Parathyroid adenoma (tissue), 2 donors: ENCODE measurements around the gene CD300C.
"Not testable (repeated sequence)": the region's sequence is repeated elsewhere in the genome, so short reads cannot be mapped to it uniquely, and the experiment has no call there.

Source experiments
- H2AFZ ChIP-seq: fragments of 300-600 bp; sonication (generic); one replicate; pipeline ENCODE4 v1.7.0; 2017; ENCODE audit warnings: antibody characterized with exemption, mild to moderate bottlenecking
- H3K27ac ChIP-seq: fragments of 300-600 bp; sonication (generic); one replicate; pipeline ENCODE4 v1.7.0; 2017
- H3K27me3 ChIP-seq: fragments of 300-600 bp; sonication (generic); one replicate; pipeline ENCODE4 v1.7.0; 2017; ENCODE audit warnings: low read length; ENCODE audit not compliant: control insufficient read depth, insufficient read depth
- H3K36me3 ChIP-seq: fragments of 300-600 bp; sonication (generic); one replicate; pipeline ENCODE4 v1.7.0; 2017; ENCODE audit warnings: low read length; ENCODE audit not compliant: control insufficient read depth, insufficient read depth
- H3K4me1 ChIP-seq: fragments of 300-600 bp; sonication (generic); one replicate; pipeline ENCODE4 v1.7.0; 2017; ENCODE audit warnings: control low read depth
- H3K4me2 ChIP-seq: fragments of 300-600 bp; sonication (generic); one replicate; pipeline ENCODE4 v1.7.0; 2017; ENCODE audit warnings: low read length
- H3K4me3 ChIP-seq: fragments of 300-600 bp; sonication (generic); one replicate; pipeline ENCODE4 v1.7.0; 2017; ENCODE audit warnings: low read depth, low read length
- H3K79me2 ChIP-seq: fragments of 300-600 bp; sonication (generic); one replicate; pipeline ENCODE4 v1.7.0; 2017; ENCODE audit warnings: control low read depth
- H3K9ac ChIP-seq: fragments of 300-600 bp; sonication (generic); one replicate; pipeline ENCODE4 v1.7.0; 2017; ENCODE audit warnings: mild to moderate bottlenecking
- H3K9me3 ChIP-seq: fragments of 300-600 bp; sonication (generic); one replicate; pipeline ENCODE4 v1.7.0; 2017; ENCODE audit warnings: low read length; ENCODE audit not compliant: control insufficient read depth
- TF ChIP-seq, protein P1 (sequence below): fragments of 300-600 bp; sonication (generic); IDR thresholded peaks from one replicate; pipeline ENCODE4 v1.7.0; 2017; ENCODE audit warnings: antibody characterized with exemption, mild to moderate bottlenecking
- donor health status: primary hyperparathyroidism.

Gene CD300C

DNA sequence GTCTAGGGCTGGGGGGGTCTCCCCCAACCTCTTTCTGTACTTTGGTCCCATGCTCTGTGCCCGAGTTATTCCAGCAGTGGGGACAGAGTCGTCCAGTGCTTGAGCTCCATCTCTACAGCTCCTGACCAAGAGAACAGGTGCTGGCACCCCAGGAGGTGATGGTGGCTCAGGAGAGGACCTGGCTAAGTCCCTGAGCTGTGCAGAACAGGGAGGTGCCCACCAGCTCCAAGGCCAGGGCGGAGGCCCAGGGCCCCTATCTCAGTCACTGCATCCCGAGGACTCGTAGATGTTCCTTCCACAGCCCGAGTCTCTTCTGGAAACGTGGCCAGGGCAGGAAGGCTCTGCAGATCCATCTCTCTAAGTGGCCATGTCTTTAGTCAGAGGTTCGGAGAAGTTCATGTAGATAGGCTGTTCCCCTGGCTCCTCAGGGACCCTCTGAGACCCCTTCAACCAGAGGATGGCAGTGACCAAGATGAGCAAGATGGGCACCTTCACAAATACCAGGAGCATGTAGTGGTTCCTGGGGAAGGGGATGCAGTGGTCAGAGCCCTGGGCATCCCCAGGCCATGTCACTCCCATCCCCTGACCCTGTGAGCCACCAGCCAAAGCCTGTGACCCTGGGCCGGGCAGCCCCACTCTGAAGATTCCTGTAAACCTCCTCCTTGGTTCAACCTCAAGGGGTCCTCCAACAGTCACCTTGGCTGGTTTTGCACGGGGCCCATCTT is 23.4 kb downstream of the CD300C start:
- no peaks in the 10 kb centered on the region for H3K9me3 ChIP-seq
- TF ChIP-seq, protein P1, sequence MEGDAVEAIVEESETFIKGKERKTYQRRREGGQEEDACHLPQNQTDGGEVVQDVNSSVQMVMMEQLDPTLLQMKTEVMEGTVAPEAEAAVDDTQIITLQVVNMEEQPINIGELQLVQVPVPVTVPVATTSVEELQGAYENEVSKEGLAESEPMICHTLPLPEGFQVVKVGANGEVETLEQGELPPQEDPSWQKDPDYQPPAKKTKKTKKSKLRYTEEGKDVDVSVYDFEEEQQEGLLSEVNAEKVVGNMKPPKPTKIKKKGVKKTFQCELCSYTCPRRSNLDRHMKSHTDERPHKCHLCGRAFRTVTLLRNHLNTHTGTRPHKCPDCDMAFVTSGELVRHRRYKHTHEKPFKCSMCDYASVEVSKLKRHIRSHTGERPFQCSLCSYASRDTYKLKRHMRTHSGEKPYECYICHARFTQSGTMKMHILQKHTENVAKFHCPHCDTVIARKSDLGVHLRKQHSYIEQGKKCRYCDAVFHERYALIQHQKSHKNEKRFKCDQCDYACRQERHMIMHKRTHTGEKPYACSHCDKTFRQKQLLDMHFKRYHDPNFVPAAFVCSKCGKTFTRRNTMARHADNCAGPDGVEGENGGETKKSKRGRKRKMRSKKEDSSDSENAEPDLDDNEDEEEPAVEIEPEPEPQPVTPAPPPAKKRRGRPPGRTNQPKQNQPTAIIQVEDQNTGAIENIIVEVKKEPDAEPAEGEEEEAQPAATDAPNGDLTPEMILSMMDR: no peak

DNA sequence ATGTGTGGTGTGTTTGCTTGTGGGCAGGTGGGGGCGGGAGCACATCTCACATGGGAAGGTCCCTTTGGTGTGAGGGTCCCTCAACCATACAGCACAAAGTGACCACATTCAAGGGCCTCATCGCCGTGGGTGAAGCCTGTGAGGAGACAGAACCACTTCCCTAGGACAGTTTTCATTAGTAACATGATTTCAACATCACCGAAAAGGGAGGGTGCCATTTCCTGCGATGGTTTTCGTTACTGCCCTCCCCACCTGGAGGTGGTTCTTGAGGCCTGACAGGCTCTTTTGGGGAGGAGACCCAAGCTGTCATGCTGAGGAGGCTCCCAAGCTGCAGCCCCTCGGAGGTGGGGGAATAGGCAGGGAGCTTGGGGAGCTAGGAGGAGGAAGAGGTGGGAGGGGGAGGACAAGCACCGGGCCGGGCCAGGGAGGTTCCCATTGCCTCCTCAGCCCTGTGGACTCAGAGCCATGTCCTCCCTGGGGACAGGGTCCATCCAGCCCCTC is 24.2 kb downstream of the CD300C start:
- Histone ChIP-seq H3K4me3 (no peak overlapping the region), H3K4me1 (no peaks in the 10 kb centered on the region), H3K27ac (no peak overlapping the region), H3K9ac (no peak overlapping the region), H3K4me2 (no peak overlapping the region), H3K27me3 (no peaks in the 10 kb centered on the region), H2AFZ (no peak overlapping the region), H3K79me2 (no peaks in the 10 kb centered on the region), H3K36me3 (no peaks in the 10 kb centered on the region), H3K9me3 (no peaks in the 10 kb centered on the region)
- TF ChIP-seq, protein P1: no peak

More for the DNA sequence above, 23.4 kb downstream of the CD300C start:
- H3K4me3 ChIP-seq: no peak overlapping the region
- no peaks in the 10 kb centered on the region for H3K4me1 ChIP-seq
- no peak overlapping the region for H3K27ac ChIP-seq
- no peak overlapping the region for H3K4me2 ChIP-seq
- no peaks in the 10 kb centered on the region for H3K27me3 ChIP-seq
- H3K9ac ChIP-seq: no peak overlapping the region
- no peaks in the 10 kb centered on the region for H3K79me2 ChIP-seq
- no peaks in the 10 kb centered on the region for H3K36me3 ChIP-seq
- H2AFZ ChIP-seq: no peak overlapping the region

DNA sequence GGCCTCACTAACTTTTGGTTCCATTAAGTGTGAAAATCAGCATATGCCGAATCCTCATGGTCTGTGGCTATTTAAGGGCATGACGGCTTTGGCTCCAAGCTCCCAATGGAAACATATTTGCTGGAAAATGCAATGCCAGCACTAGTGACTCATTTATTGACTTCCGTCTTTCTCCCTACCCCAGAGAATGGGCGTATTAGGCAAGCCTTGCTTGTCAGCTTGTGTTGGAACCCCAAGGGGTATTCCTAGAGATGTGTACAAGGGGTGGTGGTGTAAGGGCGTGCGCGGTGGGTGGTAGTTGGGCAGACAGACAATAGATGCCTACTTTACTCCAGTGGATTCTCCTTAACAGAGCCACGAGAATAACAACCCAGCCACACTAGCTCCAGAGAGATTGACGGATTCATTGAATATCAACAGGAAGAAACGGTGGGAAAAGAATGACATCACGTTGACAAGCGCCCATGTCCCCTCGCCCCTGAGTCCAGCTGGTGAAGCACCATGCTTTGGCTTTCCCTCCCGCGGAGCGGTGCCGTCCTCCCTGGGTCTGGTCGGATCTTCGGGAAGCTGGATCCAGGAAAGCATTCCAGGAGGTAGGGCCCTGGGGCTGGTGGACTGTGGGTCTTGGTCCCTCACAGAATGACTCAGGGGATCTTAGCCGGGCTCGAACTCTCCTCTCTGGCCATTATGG is 25.0 kb downstream of the CD300C start:
- no peak overlapping the region for H2AFZ ChIP-seq
- no peaks in the 10 kb centered on the region for H3K9me3 ChIP-seq
- no peak overlapping the region for H3K4me2 ChIP-seq
- no peaks in the 10 kb centered on the region for H3K27me3 ChIP-seq
- TF ChIP-seq, protein P1: no peak
- H3K36me3 ChIP-seq: no peaks in the 10 kb centered on the region
- H3K4me1 ChIP-seq: no peaks in the 10 kb centered on the region
- H3K9ac ChIP-seq: no peak overlapping the region
- no peaks in the 10 kb centered on the region for H3K79me2 ChIP-seq
- H3K27ac ChIP-seq: no peak overlapping the region
- no peak overlapping the region for H3K4me3 ChIP-seq

DNA sequence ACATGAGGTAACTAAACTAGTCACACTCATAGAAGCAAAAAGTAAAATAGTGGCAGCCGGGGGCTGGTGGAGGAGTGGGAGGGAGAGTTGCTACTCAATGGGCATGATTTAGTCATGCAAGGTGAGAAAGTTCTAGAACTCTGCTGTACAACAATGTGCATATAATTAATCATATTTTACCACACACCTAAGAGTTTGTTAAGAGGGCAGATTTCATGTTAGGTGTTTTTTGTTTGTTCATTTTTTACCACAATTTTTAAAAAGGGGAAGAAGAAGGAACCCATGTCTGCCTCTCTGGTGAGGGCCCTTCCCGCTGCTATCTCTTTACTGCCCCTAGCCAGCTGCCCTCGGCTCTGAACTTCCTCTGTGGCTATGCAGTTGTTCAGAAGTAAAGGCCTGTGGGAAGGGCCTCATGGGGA is 25.9 kb downstream of the CD300C start:
- TF ChIP-seq, protein P1: no peak
- no peak overlapping the region for H3K27ac ChIP-seq
- no peaks in the 10 kb centered on the region for H3K79me2 ChIP-seq
- H3K4me3 ChIP-seq: no peak overlapping the region
- no peaks in the 10 kb centered on the region for H3K36me3 ChIP-seq
- H3K9me3 ChIP-seq: no peaks in the 10 kb centered on the region
- no peak overlapping the region for H3K9ac ChIP-seq
- H3K4me1 ChIP-seq: no peaks in the 10 kb centered on the region
- no peak overlapping the region for H2AFZ ChIP-seq
- no peaks in the 10 kb centered on the region for H3K27me3 ChIP-seq
- no peak overlapping the region for H3K4me2 ChIP-seq

GRCh38 chr17:74518413-74518981 is 27.4 kb downstream of the CD300C start:
- H3K4me1 ChIP-seq, H3K36me3 ChIP-seq, H2AFZ ChIP-seq, H3K27ac ChIP-seq, H3K4me3 ChIP-seq, H3K9ac ChIP-seq, H3K79me2 ChIP-seq, H3K4me2 ChIP-seq, H3K27me3 ChIP-seq, H3K9me3 ChIP-seq: not testable (repeated sequence)
